H1 (cell line): Measurements from ENCODE around the gene MOB3B. TPM values are rescaled to one million over a fixed set of nuclear protein-coding genes. Genes with fewer than 3 reads are reported as not detected.

ENCODE experiments used
- SIN3A ChIP-seq, 2 experiments: IDR thresholded peaks in 1 of 2; conservative IDR thresholded peaks in 1 of 2; 2 replicates each; pipeline ENCODE4 v1.6.1; 2011 to 2012; ENCODE audit warnings: low read length in 2 of 2, improper control_type of control experiment in 1 of 2, low read depth in 1 of 2, mild to moderate bottlenecking in 1 of 2
- polyA plus RNA-seq, 7 experiments: library from polyadenylated mRNA; depleted of rRNA in 3 of 7; stranded (reverse) in 5 of 7; unstranded in 2 of 7; fragments of >200 nt in 5 of 7; fragments of 200-250 nt in 2 of 7; gene quantifications; 1 replicate in 5 of 7; 2 replicates in 1 of 7; 4 replicates in 1 of 7; pipeline versions ENCODE4 v1.2.1 to v1.2.3, GENCODE V29; 2011 to 2013; ENCODE audit warnings: missing spikeins in 2 of 7, mixed read lengths in 2 of 7
- total RNA-seq: library from RNA; stranded (reverse); fragmentation: NEBNext Ultra II Directional; extraction: Animal tissue kit (Norgen Biotek cat#: 25700); gene quantifications from 2 replicates; pipeline ENCODE4 v1.2.1, GENCODE V29; 2021
- TF ChIP-seq, protein P1 (sequence below): IDR thresholded peaks from 2 replicates; pipeline ENCODE4 v1.6.1; 2011; ENCODE audit warnings: low read length, improper control_type of control experiment

Gene MOB3B
- total and polyA plus RNA-seq, 2 of the 8 experiments (the other 6 are each of a cell fraction or from before 2014, with no cell fraction given): 12.7 to 16.1 TPM

DNA sequence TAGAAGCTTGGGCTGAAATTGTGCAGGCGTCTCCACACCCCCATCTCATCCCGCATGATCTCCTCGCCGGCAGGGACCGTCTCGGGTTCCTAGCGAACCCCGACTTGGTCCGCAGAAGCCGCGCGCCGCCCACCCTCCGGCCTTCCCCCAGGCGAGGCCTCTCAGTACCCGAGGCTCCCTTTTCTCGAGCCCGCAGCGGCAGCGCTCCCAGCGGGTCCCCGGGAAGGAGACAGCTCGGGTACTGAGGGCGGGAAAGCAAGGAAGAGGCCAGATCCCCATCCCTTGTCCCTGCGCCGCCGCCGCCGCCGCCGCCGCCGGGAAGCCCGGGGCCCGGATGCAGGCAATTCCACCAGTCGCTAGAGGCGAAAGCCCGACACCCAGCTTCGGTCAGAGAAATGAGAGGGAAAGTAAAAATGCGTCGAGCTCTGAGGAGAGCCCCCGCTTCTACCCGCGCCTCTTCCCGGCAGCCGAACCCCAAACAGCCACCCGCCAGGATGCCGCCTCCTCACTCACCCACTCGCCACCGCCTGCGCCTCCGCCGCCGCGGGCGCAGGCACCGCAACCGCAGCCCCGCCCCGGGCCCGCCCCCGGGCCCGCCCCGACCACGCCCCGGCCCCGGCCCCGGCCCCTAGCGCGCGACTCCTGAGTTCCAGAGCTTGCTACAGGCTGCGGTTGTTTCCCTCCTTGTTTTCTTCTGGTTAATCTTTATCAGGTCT is 43.5 kb upstream of the MOB3B start, which contains the start of gene C9orf72 (continued):
- no peak for TF ChIP-seq SIN3A (conservative IDR thresholded peaks at IDR 0.05 in 1 of 2, IDR thresholded peaks at IDR 0.05 in 1 of 2; ENCODE audit: low read depth in 1 of 2, low read length in 2 of 2)
- TF ChIP-seq, protein P1, sequence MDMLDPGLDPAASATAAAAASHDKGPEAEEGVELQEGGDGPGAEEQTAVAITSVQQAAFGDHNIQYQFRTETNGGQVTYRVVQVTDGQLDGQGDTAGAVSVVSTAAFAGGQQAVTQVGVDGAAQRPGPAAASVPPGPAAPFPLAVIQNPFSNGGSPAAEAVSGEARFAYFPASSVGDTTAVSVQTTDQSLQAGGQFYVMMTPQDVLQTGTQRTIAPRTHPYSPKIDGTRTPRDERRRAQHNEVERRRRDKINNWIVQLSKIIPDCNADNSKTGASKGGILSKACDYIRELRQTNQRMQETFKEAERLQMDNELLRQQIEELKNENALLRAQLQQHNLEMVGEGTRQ: no peak
